GM12874 (cell line): ENCODE data around the gene SPATS2.

ENCODE experiments used
- TF ChIP-seq, protein P1 (sequence below): IDR thresholded peaks from 2 replicates; pipeline ENCODE4 v1.5.1; 2011; ENCODE audit warnings: low read depth, mild to moderate bottlenecking, control low read depth, low read length, moderate library complexity; ENCODE audit not compliant: insufficient read depth

Gene SPATS2

DNA sequence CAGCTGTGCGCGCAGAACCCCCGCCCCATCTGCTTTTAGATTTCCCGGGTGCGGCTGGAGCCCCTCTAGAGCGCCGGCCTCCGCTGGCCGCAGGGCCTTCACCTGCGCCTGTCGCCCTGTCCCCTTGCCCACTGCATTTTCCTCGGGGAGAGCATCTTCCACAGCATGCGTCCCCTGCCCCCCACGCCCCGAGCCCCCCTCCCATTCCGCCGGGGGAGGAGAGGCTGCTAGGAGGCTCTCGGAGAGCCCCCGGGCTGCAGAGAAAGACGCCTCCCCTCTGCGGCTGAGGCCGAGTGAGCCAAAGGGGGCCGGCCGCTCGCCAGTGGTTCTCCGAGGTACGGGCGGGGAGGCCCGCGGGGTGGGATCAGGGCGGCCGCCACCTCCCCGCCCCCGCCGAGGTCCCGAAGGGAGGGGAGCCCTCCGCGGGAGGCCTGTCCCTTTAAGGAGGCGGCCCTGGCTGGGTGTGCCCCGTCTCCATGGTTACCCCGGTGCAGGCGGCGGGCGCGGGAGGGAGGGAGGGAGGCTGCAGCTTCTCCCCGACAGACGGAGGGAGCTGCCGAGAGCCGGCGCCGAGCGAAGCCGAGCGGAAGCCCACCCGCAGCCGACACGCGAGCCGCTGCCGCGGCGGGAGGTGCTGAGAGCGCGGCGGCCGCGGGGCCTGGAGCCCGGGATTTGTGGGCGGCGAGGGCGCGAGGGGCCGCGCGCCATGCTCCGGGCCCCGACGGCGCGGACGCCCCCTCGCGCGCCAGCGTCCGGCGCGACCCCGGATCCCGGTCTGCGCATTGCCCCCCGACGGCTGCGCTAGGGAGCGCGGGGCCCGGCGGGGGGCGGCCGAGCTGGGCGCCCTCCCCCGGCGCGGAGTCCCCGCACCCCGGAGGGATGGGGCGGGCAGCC is 171.5 kb downstream of the SPATS2 start, which contains the start of gene KCNH3:
TSS of gene KCNH3 (plus strand) at position 521 of the 894 bp plus-strand sequence. CDS start 387 bp downstream, outside the sequence.
- TF ChIP-seq, protein P1, sequence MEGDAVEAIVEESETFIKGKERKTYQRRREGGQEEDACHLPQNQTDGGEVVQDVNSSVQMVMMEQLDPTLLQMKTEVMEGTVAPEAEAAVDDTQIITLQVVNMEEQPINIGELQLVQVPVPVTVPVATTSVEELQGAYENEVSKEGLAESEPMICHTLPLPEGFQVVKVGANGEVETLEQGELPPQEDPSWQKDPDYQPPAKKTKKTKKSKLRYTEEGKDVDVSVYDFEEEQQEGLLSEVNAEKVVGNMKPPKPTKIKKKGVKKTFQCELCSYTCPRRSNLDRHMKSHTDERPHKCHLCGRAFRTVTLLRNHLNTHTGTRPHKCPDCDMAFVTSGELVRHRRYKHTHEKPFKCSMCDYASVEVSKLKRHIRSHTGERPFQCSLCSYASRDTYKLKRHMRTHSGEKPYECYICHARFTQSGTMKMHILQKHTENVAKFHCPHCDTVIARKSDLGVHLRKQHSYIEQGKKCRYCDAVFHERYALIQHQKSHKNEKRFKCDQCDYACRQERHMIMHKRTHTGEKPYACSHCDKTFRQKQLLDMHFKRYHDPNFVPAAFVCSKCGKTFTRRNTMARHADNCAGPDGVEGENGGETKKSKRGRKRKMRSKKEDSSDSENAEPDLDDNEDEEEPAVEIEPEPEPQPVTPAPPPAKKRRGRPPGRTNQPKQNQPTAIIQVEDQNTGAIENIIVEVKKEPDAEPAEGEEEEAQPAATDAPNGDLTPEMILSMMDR, result no peak

GRCh38 chr12:49539406-49540228 is 172.4 kb downstream of the SPATS2 start:
- TF ChIP-seq, protein P1, result no peak

DNA sequence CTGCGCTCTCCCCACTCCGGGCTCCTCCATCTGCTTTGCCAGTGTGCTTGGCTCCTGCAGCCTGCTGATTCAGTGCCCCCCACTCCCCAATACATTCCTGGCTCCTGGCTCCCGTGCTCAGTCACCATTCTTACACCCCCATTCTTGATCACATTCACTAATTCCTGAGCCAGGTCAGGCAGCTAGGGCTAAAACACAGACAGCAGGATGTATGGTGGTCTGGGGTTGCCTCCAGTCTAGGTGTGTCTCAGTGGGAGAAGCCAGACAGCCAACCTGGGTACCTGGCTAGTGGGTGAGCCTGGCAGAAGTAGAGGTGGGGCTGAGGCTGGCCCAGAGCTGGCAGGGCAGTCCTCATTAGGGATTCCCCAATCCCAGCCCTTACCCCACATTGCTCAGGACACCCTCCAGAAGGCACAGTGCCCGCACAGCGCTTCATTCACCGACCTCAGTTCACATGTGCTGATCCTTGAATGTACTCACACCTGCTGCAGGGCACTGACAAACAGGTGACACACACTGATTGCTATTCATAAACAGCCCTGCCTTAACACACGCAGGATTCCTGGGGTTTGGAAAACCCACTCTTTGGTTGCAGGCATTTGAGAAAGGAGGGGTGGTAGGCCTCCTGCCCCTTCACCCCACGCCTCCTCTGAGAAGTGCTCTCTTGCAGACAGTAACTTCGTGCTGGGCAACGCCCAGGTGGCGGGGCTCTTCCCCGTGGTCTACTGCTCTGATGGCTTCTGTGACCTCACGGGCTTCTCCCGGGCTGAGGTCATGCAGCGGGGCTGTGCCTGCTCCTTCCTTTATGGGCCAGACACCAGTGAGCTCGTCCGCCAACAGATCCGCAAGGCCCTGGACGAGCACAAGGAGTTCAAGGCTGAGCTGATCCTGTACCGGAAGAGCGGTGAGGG is 173.2 kb downstream of the SPATS2 start:
- TF ChIP-seq, protein P1, result no peak

GRCh38 chr12:49541140-49541861 is 174.0 kb downstream of the SPATS2 start:
- TF ChIP-seq, protein P1, result no peak

DNA sequence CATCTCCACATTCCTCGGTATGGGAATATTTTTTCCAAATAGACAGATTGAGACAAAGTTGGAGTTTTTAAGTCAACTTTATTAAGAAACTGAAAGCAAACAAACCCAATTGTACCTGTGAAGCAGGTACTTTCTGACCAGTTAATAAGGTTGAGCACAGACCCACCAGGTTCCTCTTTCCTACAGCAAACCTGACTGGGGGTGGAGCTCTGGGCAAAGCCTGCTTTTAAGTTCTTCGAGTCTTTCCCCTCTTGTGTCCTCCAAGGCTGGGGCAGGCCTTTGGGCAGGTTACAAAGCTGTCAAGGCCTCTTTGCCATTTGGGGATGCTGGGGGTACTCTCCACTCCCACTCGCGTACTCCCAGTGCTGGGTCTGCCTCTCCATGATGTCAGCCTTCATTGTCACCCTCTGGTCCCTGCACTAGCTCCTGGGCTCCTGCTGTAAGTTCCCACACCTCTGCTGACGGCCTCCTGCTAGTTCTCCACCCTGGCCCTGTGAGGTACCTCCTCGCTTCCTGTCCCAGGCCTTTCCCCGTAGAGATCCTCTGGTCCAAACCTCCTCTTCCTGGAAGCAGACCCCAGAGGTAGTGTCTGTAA is 174.7 kb downstream of the SPATS2 start:
- TF ChIP-seq, protein P1, result no peak

DNA sequence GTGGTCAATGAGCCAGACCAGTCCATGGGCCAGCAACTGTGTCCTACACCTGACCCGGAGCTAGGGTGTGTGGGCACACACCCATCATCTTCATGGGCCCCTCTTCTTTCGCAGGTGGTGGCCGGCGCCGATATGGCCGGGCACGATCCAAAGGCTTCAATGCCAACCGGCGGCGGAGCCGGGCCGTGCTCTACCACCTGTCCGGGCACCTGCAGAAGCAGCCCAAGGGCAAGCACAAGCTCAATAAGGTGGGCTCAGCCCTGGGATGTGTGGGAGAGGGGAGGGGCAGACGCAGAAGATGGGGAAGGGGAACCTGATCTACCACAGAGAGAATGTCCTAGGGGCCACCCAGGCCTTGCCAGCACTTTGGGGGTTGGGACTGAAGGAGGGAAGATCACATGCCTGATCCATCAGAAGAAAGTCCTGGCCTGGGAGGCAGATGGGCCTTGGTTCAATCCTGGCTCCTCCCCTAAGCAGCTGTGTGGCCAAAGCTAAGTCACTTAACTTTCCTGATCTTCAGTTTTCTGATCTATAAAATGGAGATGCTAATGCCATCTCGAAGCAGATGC is 175.4 kb downstream of the SPATS2 start:
- TF ChIP-seq, protein P1, result no peak
